Lower leg skin (tissue), 4 donors: Measurements from ENCODE around the gene PIK3CB. TPM values are rescaled to one million over a fixed set of nuclear protein-coding genes. Genes with fewer than 3 reads are reported as not detected.
"Not testable (repeated sequence)": the region's sequence is repeated elsewhere in the genome, so short reads cannot be mapped to it uniquely, and the experiment has no call there.

Experiments used
- DNase-seq, 2 donors: peaks; one replicate each; pipeline ENCODE4 v3.0.0-alpha.2; 2019; ENCODE audit warnings: low spot score in 2 of 2
- H3K4me3 ChIP-seq: fragments of 200-600 bp; sonication (generic); 2 replicates; pipeline ENCODE4 v1.5.1; 2017; ENCODE audit warnings: mild to moderate bottlenecking, low read depth; ENCODE audit not compliant: poor library complexity, severe bottlenecking
- POLR2A ChIP-seq, 2 donors: fragments of 450-650 bp; IDR thresholded peaks; one replicate each; pipeline ENCODE4 v1.6.1; 2016 to 2017; ENCODE audit warnings: antibody characterized with exemption in 2 of 2, mild to moderate bottlenecking in 1 of 2, moderate library complexity in 1 of 2
- WGBS, 2 donors: methylation state at CpG; one replicate each; pipeline ENCODE4 v1.1.5; 2018; 5-methylcytosine and 5-hydroxymethylcytosine counted together
- intact Hi-C: fragments of 100-400 bp; cut with DNase I; formaldehyde crosslinking; loops from one replicate; pipeline ENCODE4 v1.15.0; 2023; ENCODE audit warnings: low total_unique reads
- total RNA-seq, 4 donors: library from RNA; depleted of rRNA; stranded (reverse); fragments of >200 nt; gene quantifications; one replicate each; pipeline ENCODE4 v1.1.0, GENCODE V29; 2016
- TF ChIP-seq, protein P1 (sequence below), 3 donors: fragments of 450-650 bp; IDR thresholded peaks; one replicate each; pipeline ENCODE4 v1.5.1; 2016; ENCODE audit warnings: antibody characterized with exemption in 3 of 3, mild to moderate bottlenecking in 3 of 3, moderate library complexity in 2 of 3

PIK3CB gene
- total RNA-seq, 4 donors from 2014 or later = 33.8 to 56.1 (median 50.6) TPM

DNA sequence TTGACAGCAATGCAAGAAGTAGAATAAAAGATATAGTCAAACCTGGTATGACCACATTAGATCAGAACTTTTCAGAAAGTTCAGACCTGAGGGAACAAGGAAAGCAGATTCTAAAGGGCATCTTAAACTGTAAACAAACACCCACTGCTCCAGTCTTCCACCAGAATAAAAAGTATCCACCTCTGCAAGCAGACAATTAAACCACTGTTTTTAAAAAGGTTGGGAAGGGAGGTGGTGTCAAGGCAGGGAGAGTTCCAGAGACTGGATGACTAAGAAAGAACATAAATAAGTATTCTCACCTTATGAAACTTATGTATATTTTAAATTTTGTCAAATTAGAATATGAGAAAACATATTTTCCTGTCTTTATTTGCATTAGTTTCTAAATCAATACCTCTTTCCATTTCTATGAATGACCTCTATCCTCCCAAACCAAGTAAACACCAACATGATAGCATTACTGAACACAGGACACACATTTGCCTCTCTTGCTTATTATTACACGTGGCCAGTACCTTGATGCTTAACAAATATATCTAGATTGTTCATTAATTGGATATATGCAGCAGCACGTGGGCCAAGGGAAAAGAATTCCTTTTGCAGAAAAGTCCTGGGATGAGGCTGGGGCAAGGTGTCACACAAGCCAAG, 31.6 kb downstream of the PIK3CB start:
- DNase-seq = no peak
- WGBS, 2 donors = 49 to 52% methylated on average over 2 of the region's 2 CpGs
- TF ChIP-seq, protein P1, sequence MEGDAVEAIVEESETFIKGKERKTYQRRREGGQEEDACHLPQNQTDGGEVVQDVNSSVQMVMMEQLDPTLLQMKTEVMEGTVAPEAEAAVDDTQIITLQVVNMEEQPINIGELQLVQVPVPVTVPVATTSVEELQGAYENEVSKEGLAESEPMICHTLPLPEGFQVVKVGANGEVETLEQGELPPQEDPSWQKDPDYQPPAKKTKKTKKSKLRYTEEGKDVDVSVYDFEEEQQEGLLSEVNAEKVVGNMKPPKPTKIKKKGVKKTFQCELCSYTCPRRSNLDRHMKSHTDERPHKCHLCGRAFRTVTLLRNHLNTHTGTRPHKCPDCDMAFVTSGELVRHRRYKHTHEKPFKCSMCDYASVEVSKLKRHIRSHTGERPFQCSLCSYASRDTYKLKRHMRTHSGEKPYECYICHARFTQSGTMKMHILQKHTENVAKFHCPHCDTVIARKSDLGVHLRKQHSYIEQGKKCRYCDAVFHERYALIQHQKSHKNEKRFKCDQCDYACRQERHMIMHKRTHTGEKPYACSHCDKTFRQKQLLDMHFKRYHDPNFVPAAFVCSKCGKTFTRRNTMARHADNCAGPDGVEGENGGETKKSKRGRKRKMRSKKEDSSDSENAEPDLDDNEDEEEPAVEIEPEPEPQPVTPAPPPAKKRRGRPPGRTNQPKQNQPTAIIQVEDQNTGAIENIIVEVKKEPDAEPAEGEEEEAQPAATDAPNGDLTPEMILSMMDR (IDR thresholded peaks at IDR 0.05) = no peak
- no peak overlapping the region for H3K4me3 ChIP-seq
- intact Hi-C loops = no loop called here

DNA sequence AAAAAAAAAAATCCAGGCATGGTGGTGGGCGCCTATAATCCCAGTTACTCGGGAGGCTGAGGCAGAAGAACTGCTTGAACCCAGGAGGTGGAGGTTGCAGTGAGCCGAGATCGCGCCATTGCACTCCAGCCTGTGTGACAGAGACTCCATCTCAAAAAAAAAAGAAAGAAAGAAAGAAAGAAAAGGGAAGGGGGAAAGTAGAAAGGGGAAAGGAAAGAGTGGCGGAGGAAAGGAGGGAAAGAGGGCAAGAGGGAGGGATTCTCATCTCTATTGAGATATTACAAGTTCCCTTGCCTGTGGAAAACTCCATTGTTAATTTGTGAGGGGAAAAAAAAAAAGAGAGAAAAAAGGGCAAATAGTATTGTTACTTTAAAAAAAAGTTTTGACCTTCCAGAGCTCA, 32.5 kb downstream of the PIK3CB start:
- 97% methylated on average over 6 of the region's 6 CpGs for WGBS, 2 donors
- intact Hi-C loops, DNase-seq, H3K4me3 ChIP-seq: not testable (repeated sequence)

DNA sequence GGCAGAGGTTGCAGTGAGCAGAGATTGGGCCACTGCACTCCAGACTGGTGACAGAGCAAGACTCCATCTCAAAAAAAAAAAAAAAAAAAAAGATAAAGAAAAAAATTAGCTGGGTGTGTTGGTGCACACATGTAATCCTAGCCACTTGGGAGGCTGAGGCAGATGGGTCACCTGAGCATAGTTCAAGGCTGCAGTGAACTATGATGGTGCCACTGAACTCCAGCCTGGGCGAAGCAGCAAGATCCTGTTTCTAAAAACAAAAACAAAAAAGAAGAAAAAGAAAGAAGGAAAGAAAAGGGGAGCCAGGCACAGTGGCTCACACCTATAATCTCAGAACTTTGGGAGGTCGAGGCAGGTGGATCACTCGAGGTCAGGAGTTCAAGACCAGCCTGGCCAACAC, 32.9 kb downstream of the PIK3CB start:
- intact Hi-C loops = no loop called here
- WGBS, 2 donors = 94 to 97% methylated on average over 3 of the region's 3 CpGs
- no peak for DNase-seq
- TF ChIP-seq, protein P1 (IDR thresholded peaks at IDR 0.05) = no peak
- no peak overlapping the region for H3K4me3 ChIP-seq

DNA sequence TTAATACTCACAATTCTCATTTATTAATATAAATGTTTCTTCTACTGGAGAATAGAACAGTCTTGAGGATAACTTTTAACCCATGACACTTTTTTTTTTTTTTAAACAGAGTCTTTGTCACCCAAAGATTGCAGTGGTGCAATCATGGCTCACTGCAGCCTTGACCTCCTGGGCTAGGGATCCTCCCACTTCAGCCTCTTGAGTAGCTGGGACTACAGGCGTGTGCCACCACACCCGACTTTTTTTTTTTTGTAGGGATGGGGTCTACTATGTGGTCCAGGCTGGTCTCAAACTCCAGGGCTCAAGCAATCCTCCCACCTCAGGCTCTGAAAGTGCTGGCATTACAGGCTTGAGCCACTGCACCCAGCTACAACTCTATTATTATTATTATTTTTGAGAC, 34.5 kb downstream of the PIK3CB start:
- no peak for TF ChIP-seq POLR2A (IDR thresholded peaks at IDR 0.05)
- TF ChIP-seq, protein P1 (IDR thresholded peaks at IDR 0.05) = no peak
- WGBS, 2 donors = 98 to 100% methylated on average over 2 of the region's 2 CpGs
- intact Hi-C loops = no loop called here
- no peak overlapping the region for H3K4me3 ChIP-seq
- DNase-seq = no peak

DNA sequence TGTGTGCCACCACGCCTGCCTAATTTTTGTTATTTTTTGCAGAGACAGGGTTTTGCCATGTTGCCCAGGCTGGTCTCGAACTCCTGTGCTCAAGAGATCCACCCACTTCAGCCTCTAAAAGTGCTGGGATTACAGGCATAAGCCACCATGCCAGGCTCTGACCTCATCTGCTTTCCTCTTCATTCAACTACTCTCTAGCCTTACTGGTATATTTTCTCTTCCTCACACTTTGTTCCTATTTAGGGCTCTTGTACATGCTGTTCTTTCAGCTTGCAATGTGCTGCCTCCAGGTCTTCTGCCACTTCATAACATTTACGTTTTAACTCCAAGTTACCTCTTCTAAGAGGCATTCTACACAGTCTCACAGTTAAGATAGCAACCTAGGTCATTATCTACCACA, 34.9 kb downstream of the PIK3CB start:
- TF ChIP-seq, protein P1 (IDR thresholded peaks at IDR 0.05) = no peak
- TF ChIP-seq POLR2A (IDR thresholded peaks at IDR 0.05) = no peak
- 85 to 93% methylated on average over 3 of the region's 3 CpGs for WGBS, 2 donors
- no peak overlapping the region for H3K4me3 ChIP-seq
- intact Hi-C loops = no loop called here
- DNase-seq = no peak

DNA sequence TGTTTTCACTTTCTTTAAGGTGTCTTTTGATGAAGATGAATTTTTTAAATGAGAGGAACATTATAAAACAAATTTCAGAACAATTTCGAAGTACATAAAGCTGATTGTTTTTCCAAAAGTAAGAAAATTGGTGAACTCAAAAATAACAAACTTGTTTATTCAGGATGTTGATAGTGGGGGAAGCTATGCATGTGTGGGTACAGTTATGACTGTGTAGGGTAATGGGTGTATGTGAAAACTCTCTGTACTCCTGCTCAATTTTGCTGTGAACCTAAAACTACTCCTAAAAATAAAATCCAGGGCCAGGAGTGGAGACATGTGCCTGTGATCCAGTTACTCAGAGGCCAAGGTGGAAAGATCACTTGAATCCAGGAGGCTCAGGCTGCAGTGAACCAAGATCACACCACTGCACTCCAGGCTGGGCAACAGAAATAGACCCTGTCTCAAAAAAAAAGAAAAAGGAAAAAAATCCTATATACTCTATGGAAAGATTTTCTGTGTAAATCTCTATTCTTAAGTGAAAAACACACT, 37.2 kb downstream of the PIK3CB start:
- no peak overlapping the region for H3K4me3 ChIP-seq
- TF ChIP-seq, protein P1 (IDR thresholded peaks at IDR 0.05) = no peak
- no peak for TF ChIP-seq POLR2A (IDR thresholded peaks at IDR 0.05)
- intact Hi-C loops = no loop called here
- no peak for DNase-seq
- 93 to 97% methylated on average over 1 of the region's 1 CpG for WGBS, 2 donors
